ENCODE data around the gene LUC7L2.
A peak's percentile ranks its signal among the peaks of the same experiment; 100 is the strongest.
"Not testable (repeated sequence)": the region's sequence is repeated elsewhere in the genome, so short reads cannot be mapped to it uniquely, and the experiment has no call there.

LUC7L2 gene

GRCh38 chr7:139359366-139360209 lies at the start of gene LUC7L2:
Gene LUC7L2, plus strand, starts transcription at chr7:139359894. Its CDS starts 368 bp downstream, at chr7:139360262.
- DNase-seq = peak; percentile 99

- DNase-seq = no peak
Observed at GRCh38 chr7:139317939-139318505, 41.7 kb upstream of the LUC7L2 start.

- no peak for DNase-seq
Observed at GRCh38 chr7:139321071-139321745, 38.5 kb upstream of the LUC7L2 start.

- DNase-seq = not testable (repeated sequence)
Observed at GRCh38 chr7:139324709-139325108, 35.0 kb upstream of the LUC7L2 start.

- DNase-seq = no peak
Observed at GRCh38 chr7:139328375-139328774, 31.3 kb upstream of the LUC7L2 start.

GRCh38 chr7:139329119-139329518 lies 30.6 kb upstream of the LUC7L2 start:
- no peak for DNase-seq

- no peak for DNase-seq
Observed at GRCh38 chr7:139330333-139331030, 29.2 kb upstream of the LUC7L2 start.

GRCh38 chr7:139332697-139333359 lies 26.9 kb upstream of the LUC7L2 start:
- DNase-seq = no peak

- not testable (repeated sequence) for DNase-seq
Observed at GRCh38 chr7:139333443-139333842, 26.3 kb upstream of the LUC7L2 start.

- DNase-seq = no peak
Observed at GRCh38 chr7:139334399-139335150, 25.1 kb upstream of the LUC7L2 start.

GRCh38 chr7:139339025-139339424 lies 20.7 kb upstream of the LUC7L2 start:
- DNase-seq = no peak

GRCh38 chr7:139339698-139340036 lies 20.0 kb upstream of the LUC7L2 start:
- DNase-seq = no peak

- DNase-seq = peak; percentile 98
Observed at GRCh38 chr7:139340037-139340807, 19.5 kb upstream of the LUC7L2 start.

- no peak for DNase-seq
Observed at GRCh38 chr7:139340808-139341057, 19.0 kb upstream of the LUC7L2 start.

GRCh38 chr7:139341058-139341775 lies 18.5 kb upstream of the LUC7L2 start, which contains the start of gene FMC1:
Gene FMC1, plus strand, starts transcription at chr7:139341337. Its CDS starts 48 bp downstream, at chr7:139341385.
- DNase-seq = peak; percentile 86

- no peak for DNase-seq
Observed at GRCh38 chr7:139341776-139342226, 17.9 kb upstream of the LUC7L2 start.

- DNase-seq = no peak
Observed at GRCh38 chr7:139345042-139345441, 14.7 kb upstream of the LUC7L2 start.

GRCh38 chr7:139351027-139351426 lies 8.7 kb upstream of the LUC7L2 start:
- DNase-seq = no peak

GRCh38 chr7:139354729-139355128 lies 5.0 kb upstream of the LUC7L2 start:
- DNase-seq = no peak

GRCh38 chr7:139355320-139355719 lies 4.4 kb upstream of the LUC7L2 start:
- no peak for DNase-seq

All from CD4-positive, alpha-beta T cell treated with Interleukin-6 for 4 hours (primary cell).